ENCODE measurements around the gene PRPF38A.

PRPF38A gene

GRCh38 chr1:52399629-52400028 is 4.8 kb upstream of the PRPF38A start:
- no peak for DNase-seq (ENCODE audit: low read depth)

GRCh38 chr1:52400131-52400530 is 4.3 kb upstream of the PRPF38A start:
- DNase-seq (ENCODE audit: low read depth): no peak

- no peak for DNase-seq (ENCODE audit: low read depth)
Observed at GRCh38 chr1:52402860-52403240, 1.6 kb upstream of the PRPF38A start.

- peak; percentile 19 for DNase-seq (ENCODE audit: low read depth)
Observed at GRCh38 chr1:52403566-52404115, 761 bp upstream of the PRPF38A start.

DNA sequence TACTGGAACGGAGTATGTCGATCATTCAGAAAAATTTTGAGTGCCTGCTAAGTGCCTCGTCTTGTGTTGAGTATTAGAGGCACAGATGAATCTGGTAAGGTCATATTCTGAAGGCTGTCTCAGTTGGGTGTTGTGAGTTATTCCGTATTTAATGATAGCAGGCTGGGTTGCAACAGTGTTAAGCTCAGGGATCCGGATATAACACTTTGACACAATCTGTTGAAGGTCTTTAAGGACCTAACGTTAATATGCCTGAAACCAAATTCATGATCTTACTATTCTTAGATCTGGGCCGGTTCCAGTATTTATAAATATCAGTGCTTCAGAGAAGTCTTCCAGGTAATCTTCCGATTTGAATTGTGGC is 555 bp downstream of the PRPF38A start:
- no peak for DNase-seq (ENCODE audit: low read depth)

DNA sequence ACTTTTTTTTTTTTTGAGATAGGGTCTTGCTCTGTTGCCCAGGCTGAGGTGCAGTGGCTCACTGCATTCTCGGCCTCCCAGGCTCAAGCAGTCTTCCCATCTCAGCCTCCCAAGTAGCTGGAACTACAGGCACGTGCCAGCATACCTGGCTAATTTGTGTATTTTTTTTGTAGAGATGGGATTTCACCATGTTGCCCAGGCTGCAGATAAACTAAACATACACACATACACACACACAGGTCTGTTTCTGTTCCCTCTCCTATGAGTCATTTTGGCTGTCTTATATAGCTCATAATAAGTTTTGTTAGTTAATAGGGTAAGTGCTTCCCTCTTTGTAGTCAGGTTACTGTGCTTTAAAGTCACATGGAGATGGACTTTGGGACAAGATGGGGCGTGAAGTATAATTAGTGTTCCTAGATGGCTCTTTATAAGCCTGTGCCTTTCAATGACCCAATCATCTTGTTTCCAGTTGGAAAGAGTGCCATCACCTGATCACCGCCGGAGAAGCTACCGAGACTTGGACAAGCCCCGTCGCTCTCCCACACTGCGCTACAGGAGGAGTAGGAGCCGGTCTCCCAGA is 9.1 kb downstream of the PRPF38A start:
- no peak for DNase-seq (ENCODE audit: low read depth)

GRCh38 chr1:52414942-52415341 is 10.5 kb downstream of the PRPF38A start:
- no peak for DNase-seq (ENCODE audit: low read depth)

DNA sequence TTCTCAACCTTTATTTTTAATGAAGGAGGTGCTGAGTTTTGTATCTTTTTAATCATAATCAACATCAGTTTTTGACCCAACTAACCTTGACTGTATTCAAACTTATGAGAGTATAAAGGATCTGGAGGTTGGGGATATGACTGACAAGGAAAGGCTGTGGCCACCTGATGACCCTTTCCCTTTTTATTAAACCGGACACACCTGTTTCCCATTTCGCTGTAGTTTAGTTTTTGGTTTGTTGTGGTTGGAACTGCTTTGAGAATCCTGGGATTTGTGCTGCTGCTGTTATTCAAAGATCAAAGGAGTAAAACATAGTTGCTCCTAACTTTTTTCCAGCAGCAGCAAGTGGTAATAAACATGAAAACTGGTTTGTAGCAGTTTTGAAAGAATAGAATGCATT is 12.4 kb downstream of the PRPF38A start:
- DNase-seq (ENCODE audit: low read depth): no peak

- DNase-seq (ENCODE audit: low read depth): no peak
Observed at GRCh38 chr1:52420713-52421112, 16.3 kb downstream of the PRPF38A start.

GRCh38 chr1:52423055-52423454 is 18.7 kb downstream of the PRPF38A start:
- no peak for DNase-seq (ENCODE audit: low read depth)

DNA sequence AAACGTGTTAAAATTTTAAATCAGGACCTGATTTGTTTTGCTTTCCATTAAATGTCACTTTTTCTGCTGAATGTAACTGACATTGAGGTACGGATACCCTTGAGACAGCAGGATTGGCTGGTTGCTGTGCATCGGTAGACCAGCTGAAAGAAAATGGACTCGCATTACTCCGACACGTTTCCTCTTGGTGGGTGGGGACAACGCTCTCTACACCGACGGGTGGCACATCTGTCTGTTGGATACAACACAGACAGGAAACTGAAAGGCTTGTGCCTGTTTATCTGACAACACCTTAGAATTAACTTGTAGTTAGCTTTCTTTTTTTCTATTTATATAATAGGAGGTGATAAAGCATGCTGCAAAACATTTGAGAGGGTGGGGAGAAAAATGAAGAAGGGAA is 19.4 kb downstream of the PRPF38A start:
- peak; percentile 43 for DNase-seq (ENCODE audit: low read depth)

GRCh38 chr1:52424231-52424636 is 19.8 kb downstream of the PRPF38A start:
- no peak for DNase-seq (ENCODE audit: low read depth)

DNA sequence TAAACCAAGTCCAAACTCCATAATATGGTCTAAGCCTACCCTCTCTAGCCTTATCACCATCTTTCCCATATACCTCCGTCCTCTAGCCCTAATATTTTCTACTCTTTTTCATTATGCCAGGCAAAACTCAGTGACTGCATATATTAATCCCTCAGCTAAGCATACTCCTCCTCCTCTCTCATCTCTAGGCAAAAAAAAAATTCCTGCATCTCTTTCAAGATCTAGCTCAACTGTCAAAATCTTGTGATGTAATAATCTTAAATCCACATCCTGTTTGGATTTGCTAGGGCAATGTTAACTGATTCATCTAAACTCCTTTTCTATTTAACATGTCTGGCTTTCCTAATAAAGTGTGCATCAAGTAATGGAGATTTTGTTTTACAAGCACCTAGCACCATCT is 20.4 kb downstream of the PRPF38A start:
- DNase-seq (ENCODE audit: low read depth): no peak

DNA sequence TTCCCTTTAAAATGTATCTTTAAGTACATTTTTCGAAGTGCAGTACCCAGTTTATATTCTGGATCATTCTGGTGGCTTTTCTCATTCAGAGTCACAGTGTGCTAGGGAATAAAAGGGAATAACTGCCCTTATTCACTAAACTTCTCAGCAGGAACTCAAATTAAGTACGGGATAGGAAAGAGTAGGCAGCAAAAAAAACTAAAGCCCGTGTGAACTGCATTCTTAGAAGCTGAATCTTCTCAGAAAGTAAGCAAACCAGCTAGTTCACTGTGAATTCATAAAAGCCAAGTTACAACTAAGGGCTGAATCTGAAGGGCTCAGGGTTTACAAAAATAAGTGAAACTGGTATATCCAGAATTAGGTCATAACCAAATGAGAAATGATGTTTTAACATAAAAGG is 22.0 kb downstream of the PRPF38A start:
- DNase-seq (ENCODE audit: low read depth): no peak

DNA sequence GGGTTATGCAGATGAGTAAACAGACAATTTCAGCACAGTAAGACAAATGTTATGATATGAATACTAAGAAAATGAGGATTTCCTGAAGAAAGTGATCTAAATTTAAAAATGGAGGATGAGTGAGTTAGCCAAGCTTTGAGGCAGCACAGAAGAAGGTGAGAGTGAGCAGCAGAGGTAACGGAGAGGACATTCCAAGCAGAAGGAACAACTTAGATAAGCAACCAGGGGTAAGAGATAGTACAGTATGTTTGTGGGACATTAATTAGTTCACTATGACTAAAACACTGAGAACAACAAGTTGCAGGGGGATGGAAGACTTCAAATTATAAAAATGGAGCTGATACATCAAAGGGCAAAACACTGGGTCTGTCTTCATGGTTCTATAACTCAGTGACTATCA is 22.8 kb downstream of the PRPF38A start:
- DNase-seq (ENCODE audit: low read depth): no peak

GRCh38 chr1:52432807-52433206 is 28.4 kb downstream of the PRPF38A start:
- DNase-seq (ENCODE audit: low read depth): no peak

- no peak for DNase-seq (ENCODE audit: low read depth)
Observed at GRCh38 chr1:52435211-52435610, 30.8 kb downstream of the PRPF38A start.

GRCh38 chr1:52435650-52436049 is 31.2 kb downstream of the PRPF38A start:
- no peak for DNase-seq (ENCODE audit: low read depth)

DNA sequence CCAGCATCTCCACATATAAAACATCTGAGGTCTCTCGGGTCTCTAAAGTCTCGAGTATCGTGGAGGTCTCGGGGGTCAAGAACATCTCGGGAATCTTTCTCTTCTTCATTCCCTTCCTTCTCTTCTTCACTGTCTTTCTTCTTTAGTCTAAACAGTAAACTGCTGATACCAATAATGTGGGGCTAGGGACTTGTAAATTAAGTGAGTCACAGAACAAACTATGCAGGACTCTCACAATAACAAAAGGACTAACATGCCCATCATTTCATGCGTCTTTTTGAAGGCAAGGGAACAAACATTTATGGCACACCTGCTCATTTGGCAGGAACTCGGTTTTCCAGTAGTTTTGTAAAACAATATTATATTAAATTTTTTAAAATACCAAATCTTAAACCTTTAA is 32.4 kb downstream of the PRPF38A start:
- DNase-seq (ENCODE audit: low read depth): no peak

DNA sequence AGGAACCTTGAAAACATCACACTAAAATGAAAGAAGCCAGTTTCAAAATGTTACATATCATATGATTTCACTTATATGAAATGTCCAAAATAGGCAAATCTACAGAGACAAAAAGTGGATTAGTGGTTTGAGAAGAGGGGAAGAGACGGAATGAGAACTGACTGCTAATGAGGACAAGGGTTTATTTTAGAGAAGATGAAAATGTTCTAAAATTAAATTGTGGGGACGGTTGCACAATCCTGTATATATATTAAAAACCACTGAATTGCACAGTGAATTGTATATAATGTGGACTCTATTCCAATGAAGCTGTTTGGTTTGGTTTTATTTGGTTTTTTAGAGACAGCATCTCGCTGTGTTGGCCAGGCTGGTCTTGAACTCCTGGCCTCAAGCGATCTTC is 35.6 kb downstream of the PRPF38A start:
- no peak for DNase-seq (ENCODE audit: low read depth)

GRCh38 chr1:52444463-52444862 is 40.1 kb downstream of the PRPF38A start:
- no peak for DNase-seq (ENCODE audit: low read depth)

DNA sequence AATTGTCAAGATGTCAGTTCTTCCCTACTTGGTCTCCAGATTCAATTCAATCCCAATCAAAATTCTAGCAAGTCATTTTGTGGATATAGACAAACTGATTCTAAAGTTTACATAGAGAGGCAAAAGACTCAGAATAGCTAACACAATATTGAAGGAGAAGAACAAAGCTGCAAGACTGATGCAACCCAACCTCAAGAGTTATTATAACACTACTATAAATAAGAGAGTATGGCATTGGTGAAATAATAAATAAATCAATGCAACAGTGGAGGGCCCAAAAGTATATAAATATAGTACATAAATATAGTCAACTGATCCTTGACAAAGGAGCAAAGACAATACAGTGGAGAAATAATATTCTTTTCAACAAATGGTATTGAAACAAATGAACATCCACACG is 49.7 kb downstream of the PRPF38A start:
- DNase-seq (ENCODE audit: low read depth): no peak

DNA sequence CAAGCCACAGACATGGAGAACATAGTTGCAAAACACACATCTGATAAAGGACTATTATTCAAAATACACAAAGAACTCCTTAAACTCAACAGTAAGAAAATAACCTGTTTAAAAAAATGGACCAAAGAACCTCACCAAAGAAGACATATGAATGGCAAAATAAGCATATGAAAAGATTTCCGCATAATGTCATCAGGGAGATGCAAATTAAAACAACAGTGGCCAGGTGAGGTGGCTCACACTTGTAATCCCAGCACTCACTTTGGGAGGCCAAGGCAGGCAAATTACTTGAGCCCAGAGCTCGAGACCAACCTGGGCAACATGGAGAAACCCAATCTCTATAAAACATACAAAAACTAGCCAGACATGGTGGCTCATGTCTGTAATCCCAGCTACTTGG is 50.4 kb downstream of the PRPF38A start:
- DNase-seq (ENCODE audit: low read depth): no peak

DNA sequence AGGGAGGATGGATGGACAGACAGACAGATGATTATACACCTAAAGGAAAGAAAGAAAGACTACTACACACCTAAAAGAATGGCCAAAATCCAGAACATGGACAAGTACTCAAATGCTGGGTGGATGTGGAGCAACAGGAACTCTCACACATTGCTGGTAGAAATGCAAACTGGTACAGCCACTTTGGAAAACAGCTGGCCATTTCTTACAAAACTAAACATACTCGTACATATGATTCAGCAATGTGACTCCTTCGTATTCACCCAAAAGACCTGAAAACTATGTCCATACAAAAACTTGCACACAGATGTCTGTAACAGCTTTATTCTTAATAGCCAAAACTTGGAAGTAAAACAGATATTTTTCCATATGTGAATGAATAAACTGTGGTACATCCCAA is 51.3 kb downstream of the PRPF38A start:
- no peak for DNase-seq (ENCODE audit: low read depth)

DNA sequence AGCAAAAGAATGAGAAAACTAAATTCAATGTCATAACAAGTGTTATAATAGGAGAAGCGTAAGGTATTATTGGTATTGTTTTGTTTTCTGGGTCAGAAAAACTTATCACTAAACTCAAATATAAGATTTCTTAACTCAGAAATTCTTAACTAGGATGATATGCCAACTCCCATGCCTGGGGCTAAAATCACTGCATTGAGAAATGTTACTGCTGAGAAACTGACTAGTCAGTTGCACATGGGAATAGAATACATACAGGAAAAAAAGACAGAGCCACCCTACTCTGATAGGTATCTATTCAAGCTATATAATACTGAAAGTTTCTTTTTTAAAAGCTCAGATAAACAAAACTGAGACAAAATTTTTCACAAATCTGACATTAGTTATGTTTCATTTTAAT is 56.3 kb downstream of the PRPF38A start:
- DNase-seq (ENCODE audit: low read depth): no peak

Measured in activated T-helper 9 cell treated with anti-CD3 and anti-CD28 coated beads, Interleukin-2, amount 50 U/mL, for 16 hours (primary cell).